HG02623 (cell line): ENCODE results near the gene PLS1.

ENCODE experiments used
- ATAC-seq: cut with Tn5 transposase; IDR thresholded peaks from one replicate; pipeline ENCODE4 v1.9.1; 2021; ENCODE audit warnings: moderate library complexity; ENCODE audit not compliant: unreplicated experiment

The PLS1 gene

GRCh38 chr3:142638291-142638690 is 42.1 kb downstream of the PLS1 start:
- no peak for ATAC-seq

DNA sequence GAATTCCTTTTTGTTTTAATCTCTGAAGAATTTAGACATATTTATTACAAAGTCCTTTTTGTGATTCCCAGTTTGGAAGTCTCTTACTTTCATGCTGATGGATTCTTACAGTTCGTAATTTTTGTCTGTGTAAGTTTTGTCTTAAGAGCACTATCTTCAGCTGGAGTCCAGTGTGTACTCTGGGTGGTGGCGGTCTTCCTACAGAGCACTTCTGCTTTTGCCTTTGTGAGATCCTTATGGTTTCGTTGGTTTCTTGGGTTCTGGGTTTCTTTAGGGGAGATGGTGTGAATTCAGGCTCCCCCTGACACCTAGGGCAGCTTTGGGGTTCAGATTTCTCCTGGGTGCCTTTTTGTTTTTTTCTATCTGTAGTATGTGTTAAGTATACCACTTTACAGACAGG is 45.3 kb downstream of the PLS1 start:
- no peak for ATAC-seq

- no peak for ATAC-seq
Measured at GRCh38 chr3:142642956-142643355, 46.8 kb downstream of the PLS1 start.

GRCh38 chr3:142644502-142644901 is 48.3 kb downstream of the PLS1 start:
- no peak for ATAC-seq

GRCh38 chr3:142645236-142645793 is 49.1 kb downstream of the PLS1 start:
- no peak for ATAC-seq

DNA sequence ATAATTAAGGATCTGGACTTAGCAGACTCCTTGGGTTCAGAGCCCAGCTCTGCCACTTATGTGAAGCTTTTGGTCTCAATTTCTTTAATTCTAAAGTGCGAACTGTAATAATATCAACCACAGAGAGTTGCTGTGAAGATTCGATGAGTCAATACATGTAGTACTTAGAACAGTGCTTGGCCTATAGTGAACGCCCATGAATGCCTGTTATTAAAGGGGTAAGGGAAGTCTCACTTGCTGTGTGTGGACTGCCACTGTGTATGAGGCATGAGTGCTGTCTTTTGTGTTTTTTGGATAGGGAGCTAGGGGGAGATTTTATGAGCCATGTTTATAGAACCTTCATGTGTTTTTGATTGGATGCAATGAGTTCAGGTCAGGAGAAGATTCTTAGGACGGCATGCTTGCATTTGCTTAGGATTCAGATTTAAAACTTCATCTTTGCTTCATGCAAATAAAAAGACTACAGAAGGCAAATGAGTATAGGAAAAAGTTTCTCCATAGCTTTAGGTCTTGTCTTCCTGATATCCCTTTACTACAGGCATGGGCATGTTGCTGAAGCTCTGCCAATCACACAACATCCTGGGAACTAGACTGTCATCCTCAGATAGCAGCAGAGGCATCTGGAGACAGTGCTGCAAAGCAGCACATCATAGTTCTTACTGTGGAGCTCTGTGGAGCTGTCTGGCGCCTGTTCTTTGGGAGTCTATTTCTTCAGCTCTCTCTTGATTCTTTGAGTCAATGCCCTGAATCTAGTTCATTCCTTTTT is 50.0 kb downstream of the PLS1 start:
- no peak for ATAC-seq

DNA sequence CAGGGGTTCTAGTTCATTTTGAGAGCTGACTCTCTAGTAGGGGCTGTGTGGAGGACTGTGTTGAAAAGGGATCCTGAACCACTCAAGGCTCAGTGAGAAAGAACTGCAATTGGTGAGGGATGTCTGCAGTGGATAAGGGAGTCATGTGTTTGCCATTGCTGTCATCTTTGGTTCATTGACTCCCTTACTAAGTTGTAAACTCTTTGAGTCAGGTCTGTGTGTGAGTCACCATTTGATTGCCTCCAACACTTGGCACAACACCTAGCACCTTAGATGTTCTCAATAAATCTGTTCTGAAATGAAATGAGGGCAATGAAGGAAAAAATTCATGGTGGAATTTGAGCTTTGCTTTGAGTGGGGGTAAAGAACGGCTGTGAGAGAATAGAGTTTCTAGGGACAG is 51.7 kb downstream of the PLS1 start:
- ATAC-seq: no peak

DNA sequence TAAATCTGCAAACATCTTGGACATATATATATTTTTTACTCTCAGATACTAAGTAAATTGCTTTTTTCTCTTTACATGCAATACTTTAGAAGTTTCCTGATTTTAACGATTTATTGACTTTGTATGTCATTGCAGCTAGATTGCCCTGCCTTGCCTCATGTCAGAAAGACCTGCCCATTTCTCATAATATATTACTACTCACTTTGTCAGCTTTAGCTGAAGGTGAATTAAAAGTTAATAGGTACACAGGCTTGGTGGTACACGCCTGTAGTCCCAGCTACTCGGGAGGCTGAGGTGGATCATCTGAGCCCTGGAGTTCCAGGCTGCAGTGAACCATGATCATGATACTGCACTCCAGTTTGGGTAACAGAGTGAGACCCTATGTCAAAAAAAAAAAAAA is 52.8 kb downstream of the PLS1 start:
- no peak for ATAC-seq

GRCh38 chr3:142650001-142650693 is 54.0 kb downstream of the PLS1 start:
- ATAC-seq: no peak

- ATAC-seq: no peak
Measured at GRCh38 chr3:142651711-142652110, 55.5 kb downstream of the PLS1 start.

- ATAC-seq: no peak
Measured at GRCh38 chr3:142652826-142653292, 56.7 kb downstream of the PLS1 start.

- no peak for ATAC-seq
Measured at GRCh38 chr3:142656575-142656974, 60.4 kb downstream of the PLS1 start.

GRCh38 chr3:142657033-142657432 is 60.8 kb downstream of the PLS1 start:
- ATAC-seq: no peak

DNA sequence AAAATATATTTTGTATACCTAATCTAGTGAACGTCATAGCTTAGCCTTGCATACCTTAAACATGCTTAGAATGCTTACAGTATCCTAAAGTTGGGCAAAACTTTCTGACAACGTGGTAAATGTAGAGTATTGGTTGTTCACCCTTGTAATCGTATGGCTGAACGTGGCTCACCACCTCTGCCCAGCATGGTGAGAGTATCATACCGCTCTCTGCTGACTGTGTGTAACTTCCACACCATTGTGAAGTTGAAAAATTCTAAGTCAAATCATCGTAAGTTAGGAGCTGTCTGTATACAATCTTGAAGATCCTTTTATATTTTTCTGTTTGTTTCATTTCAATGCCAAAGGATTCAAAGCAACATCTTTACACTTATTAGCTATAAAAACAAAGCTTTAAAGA is 64.2 kb downstream of the PLS1 start:
- no peak for ATAC-seq

GRCh38 chr3:142660893-142661292 is 64.7 kb downstream of the PLS1 start:
- ATAC-seq: no peak

GRCh38 chr3:142663865-142664264 is 67.7 kb downstream of the PLS1 start:
- ATAC-seq: no peak

GRCh38 chr3:142664311-142664710 is 68.1 kb downstream of the PLS1 start:
- ATAC-seq: no peak

- ATAC-seq: no peak
Measured at GRCh38 chr3:142664819-142665218, 68.6 kb downstream of the PLS1 start.

- ATAC-seq: no peak
Measured at GRCh38 chr3:142670120-142670519, 73.9 kb downstream of the PLS1 start.

GRCh38 chr3:142676151-142676550 is 80.0 kb downstream of the PLS1 start:
- ATAC-seq: no peak

GRCh38 chr3:142680710-142681109 is 84.5 kb downstream of the PLS1 start:
- no peak for ATAC-seq

GRCh38 chr3:142690613-142691012 is 94.4 kb downstream of the PLS1 start:
- ATAC-seq: no peak
